HL-60 (cell line): Measurements from ENCODE around the gene ANO3.

Source experiments
- DNase-seq, 2 experiments: peaks; one replicate each; pipeline ENCODE4 v3.0.0-alpha.2; 2010 to 2020; ENCODE audit warnings: low read depth in 1 of 2, low spot score in 1 of 2
- H3K27ac ChIP-seq: fragments of 250-450 bp; sonication (Bioruptor Pico); replicated peaks from 2 replicates; pipeline ENCODE4 v1.5.1; 2020; ENCODE audit warnings: mild to moderate bottlenecking, moderate library complexity
- H3K27me3 ChIP-seq: fragments of 250-450 bp; sonication (Bioruptor Pico); 2 replicates; pipeline ENCODE4 v1.5.1; 2021; ENCODE audit warnings: mild to moderate bottlenecking, moderate library complexity; ENCODE audit not compliant: insufficient read depth, poor library complexity, severe bottlenecking
- H3K4me3 ChIP-seq: replicated peaks from 2 replicates; pipeline ENCODE4 v1.5.1; 2011; ENCODE audit warnings: mild to moderate bottlenecking, control low read depth, low read length; ENCODE audit not compliant: insufficient read depth
- CTCF ChIP-seq: IDR thresholded peaks from one replicate; pipeline ENCODE4 v1.5.1; 2011; ENCODE audit warnings: low read length, control low read depth, inconsistent platforms; ENCODE audit not compliant: insufficient read depth
- GABPA ChIP-seq: IDR thresholded peaks from 2 replicates; pipeline ENCODE4 v1.6.1; 2012; ENCODE audit warnings: low read depth
- POLR2AphosphoS5 ChIP-seq: IDR thresholded peaks from 2 replicates; pipeline ENCODE4 v1.6.1; 2012; ENCODE audit warnings: low read depth
- REST ChIP-seq: IDR thresholded peaks from 2 replicates; pipeline ENCODE4 v1.6.1; 2012; ENCODE audit warnings: low read depth; ENCODE audit not compliant: insufficient replicate concordance
- SPI1 ChIP-seq: IDR thresholded peaks from 2 replicates; pipeline ENCODE4 v1.6.1; 2012; ENCODE audit warnings: low read depth, mild to moderate bottlenecking, borderline replicate concordance

The ANO3 gene

GRCh38 chr11:26478710-26479109 is 146.8 kb downstream of the ANO3 start:
- H3K27me3 ChIP-seq: no peaks in the 10 kb centered on the region
- TF ChIP-seq CTCF (no peak), POLR2AphosphoS5 (no peak), GABPA (no peak), SPI1 (no peak), REST (no peak)
- no peak overlapping the region for H3K27ac ChIP-seq
- no peak for DNase-seq
- no peak overlapping the region for H3K4me3 ChIP-seq

GRCh38 chr11:26480041-26480440 is 148.1 kb downstream of the ANO3 start:
- Histone ChIP-seq H3K27ac (no peak overlapping the region), H3K4me3 (no peak overlapping the region), H3K27me3 (no peaks in the 10 kb centered on the region)
- DNase-seq: no peak
- TF ChIP-seq POLR2AphosphoS5: no peak
- no peak for TF ChIP-seq GABPA
- no peak for TF ChIP-seq SPI1

GRCh38 chr11:26483108-26483507 is 151.2 kb downstream of the ANO3 start:
- H3K4me3 ChIP-seq: no peak overlapping the region
- H3K27ac ChIP-seq: no peak overlapping the region
- no peaks in the 10 kb centered on the region for H3K27me3 ChIP-seq
- no peak for DNase-seq
- TF ChIP-seq SPI1 (no peak), GABPA (no peak), POLR2AphosphoS5 (no peak), CTCF (no peak), REST (no peak)

GRCh38 chr11:26490546-26490945 is 158.6 kb downstream of the ANO3 start:
- Histone ChIP-seq H3K27me3 (no peaks in the 10 kb centered on the region), H3K4me3 (no peak overlapping the region), H3K27ac (no peak overlapping the region)
- no peak for DNase-seq
- TF ChIP-seq SPI1 (no peak), REST (no peak), GABPA (no peak), CTCF (no peak), POLR2AphosphoS5 (no peak)
